PC-3 (cell line): ENCODE measurements around the gene R3HDM1. TPM values are rescaled to one million over a fixed set of nuclear protein-coding genes. Genes with fewer than 3 reads are reported as not detected.

Source experiments
- ATAC-seq: fragments of 200-7000 bp; cut with Tn5 transposase; 2 replicates; pipeline ENCODE4 v1.9.1; 2020; ENCODE audit warnings: mild to moderate bottlenecking, moderate library complexity
- Bru-seq: library from RNA; stranded (reverse); fragments of 400-500 nt; gene quantifications from one replicate; lab custom pipeline; 2021; lab: Mats Ljungman, UMichigan
- BruChase-seq, 2 experiments: library from RNA; stranded (reverse); fragments of 400-500 nt; gene quantifications; one replicate each; lab custom pipeline; 2021; lab: Mats Ljungman, UMichigan
- BruUV-seq: library from RNA; stranded (reverse); fragments of 400-500 nt; replicated peaks from 2 replicates; lab custom pipeline; 2021; lab: Mats Ljungman, UMichigan
- CTCF ChIA-PET: fragments of 300-600 bp; sonication (Branson Sonifier 250); formaldehyde crosslinking; loops from one replicate; lab custom pipeline; 2022; ENCODE audit warnings: antibody characterized with exemption; lab: Charles Lee
- POLR2A ChIA-PET: fragments of 300-600 bp; sonication (Branson Sonifier 250); formaldehyde crosslinking; loops from one replicate; lab custom pipeline; 2022; ENCODE audit warnings: antibody characterized with exemption; ENCODE audit not compliant: unreplicated experiment; lab: Charles Lee
- DNase-seq: peaks from one replicate; pipeline ENCODE4 v3.0.0-alpha.2; 2015
- H2AFZ ChIP-seq: fragments of 300-600 bp; sonication (generic); 2 replicates; pipeline ENCODE4 v1.6.0; 2016; ENCODE audit warnings: antibody characterized with exemption, low read length
- H3F3A ChIP-seq: fragments of 300-600 bp; sonication (generic); one replicate; pipeline ENCODE4 v1.6.0; 2017; ENCODE audit warnings: antibody characterized with exemption, low read length, control low read depth, mild to moderate bottlenecking; ENCODE audit not compliant: unreplicated experiment
- H3K27ac ChIP-seq: fragments of 300-600 bp; sonication (generic); 2 replicates; pipeline ENCODE4 v1.5.1; 2016; ENCODE audit warnings: mild to moderate bottlenecking, low read length
- H3K27me3 ChIP-seq: fragments of 300-600 bp; sonication (generic); 2 replicates; pipeline ENCODE4 v1.6.1; 2016; ENCODE audit warnings: low read length, mixed read lengths
- H3K36me3 ChIP-seq: fragments of 300-600 bp; sonication (generic); 2 replicates; pipeline ENCODE4 v1.6.1; 2016; ENCODE audit warnings: low read depth, mixed run types, low read length, mixed read lengths
- H3K4me1 ChIP-seq: fragments of 300-600 bp; sonication (generic); 2 replicates; pipeline ENCODE4 v1.5.1; 2016; ENCODE audit warnings: low read length; ENCODE audit not compliant: insufficient read depth
- H3K4me2 ChIP-seq: fragments of 300-600 bp; sonication (generic); 2 replicates; pipeline ENCODE4 v1.6.0; 2016; ENCODE audit warnings: low read length
- H3K4me3 ChIP-seq: fragments of 300-600 bp; sonication (generic); 2 replicates; pipeline ENCODE4 v1.5.1; 2016; ENCODE audit warnings: mild to moderate bottlenecking, low read length, mixed read lengths
- H3K79me2 ChIP-seq: fragments of 300-600 bp; sonication (generic); 2 replicates; pipeline ENCODE4 v1.6.1; 2017; ENCODE audit warnings: low read length, mixed read lengths
- H3K9ac ChIP-seq: fragments of 300-600 bp; sonication (generic); 2 replicates; pipeline ENCODE4 v1.6.0; 2016; ENCODE audit warnings: mild to moderate bottlenecking, low read length
- H3K9me2 ChIP-seq: fragments of 300-600 bp; sonication (generic); replicated peaks from 2 replicates; pipeline ENCODE4 v1.6.1; 2016; ENCODE audit warnings: mixed run types, low read length, mixed read lengths
- H3K9me3 ChIP-seq: fragments of 300-600 bp; sonication (generic); 2 replicates; pipeline ENCODE4 v1.6.1; 2016; ENCODE audit warnings: low read length, mixed read lengths
- H4K20me1 ChIP-seq: fragments of 300-600 bp; sonication (generic); 2 replicates; pipeline ENCODE4 v1.6.1; 2016; ENCODE audit warnings: low read length, mixed read lengths
- EZH2 ChIP-seq: fragments of 300-600 bp; sonication (generic); IDR thresholded peaks from one replicate; pipeline ENCODE4 v1.6.1; 2017; ENCODE audit warnings: antibody characterized with exemption, mild to moderate bottlenecking, low read length; ENCODE audit not compliant: unreplicated experiment
- EZH2phosphoT487 ChIP-seq: fragments of 300-600 bp; sonication (generic); IDR thresholded peaks from 2 replicates; pipeline ENCODE4 v1.6.1; 2018; ENCODE audit warnings: mild to moderate bottlenecking, antibody characterized with exemption, low read length, borderline replicate concordance
- intact Hi-C: fragments of 100-400 bp; cut with micrococcal nuclease; formaldehyde crosslinking; loops from 2 replicates; pipeline ENCODE4 v1.9.0; 2023
- long read RNA-seq: library from polyadenylated mRNA; unstranded; transcript quantifications from one replicate; pipeline ENCODE4 v2.0.0, GENCODE V29; 2021; ENCODE audit not compliant: unreplicated experiment
- total RNA-seq: library from RNA; depleted of rRNA; stranded (reverse); fragments of >200 nt; gene quantifications from 2 replicates; pipeline ENCODE4 v1.2.3, GENCODE V29; 2014; rRNA removed
- TF ChIP-seq, protein P1 (sequence below): fragments of 300-600 bp; sonication (generic); conservative IDR thresholded peaks from 2 replicates; pipeline ENCODE4 v1.5.1; 2017; ENCODE audit warnings: antibody characterized with exemption, low read depth, mild to moderate bottlenecking, low read length

The R3HDM1 gene
- total RNA-seq (12.8 and 24.4 TPM in 2 replicates), Bru-seq, nascent RNA (percentile 74 among the genes with signal in this experiment), BruChase-seq, experiment 1, labeled RNA remaining after a 6-hour chase (percentile 64 among the genes with signal in this experiment), BruChase-seq, experiment 2, labeled RNA remaining after a 2-hour chase (percentile 67 among the genes with signal in this experiment)
- long read RNA-seq, partial matches to known transcripts, result 48 of 53 reads
- long read RNA-seq, other reads (novel, unspliced or antisense), result 3 of 53 reads

DNA sequence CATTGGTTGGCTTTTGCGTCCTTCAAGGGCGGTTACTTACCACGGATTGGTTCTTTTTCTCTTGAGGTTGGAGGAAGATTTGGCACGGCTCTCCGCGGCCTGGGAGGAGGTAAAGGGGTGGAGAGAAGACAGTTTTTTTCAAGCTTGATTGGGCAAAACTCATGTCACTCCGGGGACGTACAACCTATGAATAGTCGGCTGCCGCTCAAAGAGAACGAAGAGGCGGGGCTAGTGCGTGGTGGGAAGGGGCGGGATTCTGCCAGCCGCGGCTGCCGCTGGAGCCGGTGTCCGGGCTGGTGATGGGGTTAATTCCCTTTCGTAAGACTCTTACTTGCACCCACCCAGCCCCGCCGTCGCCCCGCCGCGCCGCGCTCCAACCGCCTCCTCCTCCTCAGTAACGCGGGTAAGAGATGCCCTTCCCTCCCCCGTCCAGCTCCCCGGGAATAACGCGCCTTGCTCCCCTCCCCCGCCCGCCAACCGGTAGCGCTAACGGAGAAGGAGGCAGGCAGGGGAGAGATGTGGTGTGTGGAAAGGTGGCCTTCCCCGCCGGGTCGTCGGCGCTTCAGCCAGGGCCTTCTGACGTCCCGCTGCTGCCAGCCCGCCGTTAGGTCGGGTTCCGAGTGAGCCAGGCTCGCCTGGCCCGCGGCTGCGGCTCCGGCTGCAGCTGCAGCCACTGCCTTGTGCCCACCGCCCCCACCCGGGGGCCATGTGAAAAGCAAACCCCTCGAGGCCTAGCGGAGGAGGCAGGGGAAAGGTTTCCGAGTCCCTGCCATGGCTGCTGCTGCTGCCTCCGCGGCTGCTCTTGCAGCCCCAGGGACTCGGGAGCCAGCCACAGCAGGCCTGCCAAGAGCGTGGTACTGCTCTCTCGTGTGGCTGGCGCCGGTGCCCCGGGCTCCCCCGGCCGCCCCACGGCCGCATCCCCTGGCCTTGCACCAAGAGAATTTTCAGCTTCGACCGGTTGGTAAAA is at the start of gene R3HDM1:
Gene R3HDM1 (plus strand): TSS at position 254 of the 967 bp plus-strand sequence. CDS start 73,362 bp downstream, outside the sequence.
- peaks cover 73% of the 10 kb centered on the region for H3K79me2 ChIP-seq
- H3F3A ChIP-seq, result no peaks in the 10 kb centered on the region
- no peaks in the 10 kb centered on the region for H3K9me3 ChIP-seq
- H3K4me2 ChIP-seq, result peak within 1 kb of the TSS; percentile 92
- TF ChIP-seq EZH2phosphoT487, result no peak
- TF ChIP-seq, protein P1, sequence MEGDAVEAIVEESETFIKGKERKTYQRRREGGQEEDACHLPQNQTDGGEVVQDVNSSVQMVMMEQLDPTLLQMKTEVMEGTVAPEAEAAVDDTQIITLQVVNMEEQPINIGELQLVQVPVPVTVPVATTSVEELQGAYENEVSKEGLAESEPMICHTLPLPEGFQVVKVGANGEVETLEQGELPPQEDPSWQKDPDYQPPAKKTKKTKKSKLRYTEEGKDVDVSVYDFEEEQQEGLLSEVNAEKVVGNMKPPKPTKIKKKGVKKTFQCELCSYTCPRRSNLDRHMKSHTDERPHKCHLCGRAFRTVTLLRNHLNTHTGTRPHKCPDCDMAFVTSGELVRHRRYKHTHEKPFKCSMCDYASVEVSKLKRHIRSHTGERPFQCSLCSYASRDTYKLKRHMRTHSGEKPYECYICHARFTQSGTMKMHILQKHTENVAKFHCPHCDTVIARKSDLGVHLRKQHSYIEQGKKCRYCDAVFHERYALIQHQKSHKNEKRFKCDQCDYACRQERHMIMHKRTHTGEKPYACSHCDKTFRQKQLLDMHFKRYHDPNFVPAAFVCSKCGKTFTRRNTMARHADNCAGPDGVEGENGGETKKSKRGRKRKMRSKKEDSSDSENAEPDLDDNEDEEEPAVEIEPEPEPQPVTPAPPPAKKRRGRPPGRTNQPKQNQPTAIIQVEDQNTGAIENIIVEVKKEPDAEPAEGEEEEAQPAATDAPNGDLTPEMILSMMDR, result 0 out of 2 replicates have a peak, but pooled peaks have one; percentile 25
- H3K9me2 ChIP-seq, result no peaks in the 10 kb centered on the region
- no peaks in the 10 kb centered on the region for H3K27me3 ChIP-seq
- H3K27ac ChIP-seq, result peak within 1 kb of the TSS; percentile 81
- ATAC-seq (peak; percentile 81), DNase-seq (peak; percentile 99)
- H3K4me3 ChIP-seq, result peak within 1 kb of the TSS; percentile 89
- peak within 1 kb of the TSS; percentile 83 for H3K9ac ChIP-seq
- no peaks in the 10 kb centered on the region for H3K36me3 ChIP-seq
- H3K4me1 ChIP-seq, result peaks cover 18% of the 10 kb centered on the region
- 0 out of 2 replicates have a peak, but pooled peaks cover 6% of the 10 kb centered on the region for H4K20me1 ChIP-seq
- H2AFZ ChIP-seq, result peak within 1 kb of the TSS; percentile 87
- intact Hi-C loops, result loop anchor here (2.0 to 5.0 kb wide), 2 partner anchors 59 to 131 kb away; no protein-coding TSS in a partner anchor
- POLR2A ChIA-PET, result interaction anchor here (0.6 to 0.8 kb wide), 3 partner anchors 9 to 534 kb away, joined by 3 to 6 read pairs (median 4); no protein-coding TSS in a partner anchor
- TSS peak; percentile 24 for BruUV-seq
- CTCF ChIA-PET, result interaction anchor here (0.8 kb wide), 1 partner anchor 9 kb away, joined by 3 read pairs; no protein-coding TSS in a partner anchor

DNA sequence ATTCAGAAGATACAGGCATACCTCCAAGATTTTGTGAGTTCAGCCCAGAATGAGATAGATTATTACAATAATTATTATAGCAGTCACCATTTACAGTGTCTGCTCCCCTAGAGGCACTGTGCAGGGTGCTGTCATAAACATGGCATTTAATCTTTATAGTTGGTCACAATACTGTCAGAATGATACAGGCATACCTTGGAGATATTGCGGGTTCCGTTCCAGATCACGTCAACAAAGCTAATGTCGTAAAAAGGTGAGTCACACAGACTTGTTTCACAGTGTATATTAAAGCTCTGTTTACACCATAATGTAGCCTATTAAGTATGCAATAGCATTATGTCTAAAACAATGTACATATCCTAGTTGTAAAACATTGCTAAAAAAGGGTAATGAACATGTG is 45.8 kb upstream of the R3HDM1 start:
- peaks cover 9% of the 10 kb centered on the region; the same call in 1 of the 2 replicates for H3K36me3 ChIP-seq
- H3F3A ChIP-seq, result no peaks in the 10 kb centered on the region
- intact Hi-C loops, result no loop called here
- H4K20me1 ChIP-seq, result no peaks in the 10 kb centered on the region
- H3K27me3 ChIP-seq, result no peaks in the 10 kb centered on the region
- no peaks in the 10 kb centered on the region for H3K79me2 ChIP-seq
- CTCF ChIA-PET, result no interaction called here
- BruUV-seq, result no TSS peak
- POLR2A ChIA-PET, result no interaction called here
- TF ChIP-seq EZH2 (no peak), EZH2phosphoT487 (no peak)
- TF ChIP-seq, protein P1, result no peak
- H3K9me3 ChIP-seq, result peaks cover 6% of the 10 kb centered on the region; the same call in 1 of the 2 replicates
- H3K4me2 ChIP-seq, result no peak overlapping the region; the same call in 1 of the 2 replicates
- H3K4me1 ChIP-seq, result peaks cover 4% of the 10 kb centered on the region; the same call in 1 of the 2 replicates
- DNase-seq, result peak; percentile 80
- no peak overlapping the region for H3K4me3 ChIP-seq
- H3K9me2 ChIP-seq, result no peaks in the 10 kb centered on the region
- no peak overlapping the region for H2AFZ ChIP-seq
- ATAC-seq, result peak; percentile 99
- H3K27ac ChIP-seq, result no peak overlapping the region
- H3K9ac ChIP-seq, result no peak overlapping the region
